Hematopoietic multipotent progenitor cell treated with erythropoietin and hydrocortisone succinate and interleukin-3 and kit ligand, for 17 days (in vitro differentiated cells): Measurements from ENCODE around the gene SUB1.
"Not testable (repeated sequence)": the region's sequence is repeated elsewhere in the genome, so short reads cannot be mapped to it uniquely, and the experiment has no call there.

ENCODE experiments used
- DNase-seq: peaks from one replicate; pipeline ENCODE4 v3.0.0-alpha.2; 2015; ENCODE audit warnings: low spot score

SUB1 gene

DNA sequence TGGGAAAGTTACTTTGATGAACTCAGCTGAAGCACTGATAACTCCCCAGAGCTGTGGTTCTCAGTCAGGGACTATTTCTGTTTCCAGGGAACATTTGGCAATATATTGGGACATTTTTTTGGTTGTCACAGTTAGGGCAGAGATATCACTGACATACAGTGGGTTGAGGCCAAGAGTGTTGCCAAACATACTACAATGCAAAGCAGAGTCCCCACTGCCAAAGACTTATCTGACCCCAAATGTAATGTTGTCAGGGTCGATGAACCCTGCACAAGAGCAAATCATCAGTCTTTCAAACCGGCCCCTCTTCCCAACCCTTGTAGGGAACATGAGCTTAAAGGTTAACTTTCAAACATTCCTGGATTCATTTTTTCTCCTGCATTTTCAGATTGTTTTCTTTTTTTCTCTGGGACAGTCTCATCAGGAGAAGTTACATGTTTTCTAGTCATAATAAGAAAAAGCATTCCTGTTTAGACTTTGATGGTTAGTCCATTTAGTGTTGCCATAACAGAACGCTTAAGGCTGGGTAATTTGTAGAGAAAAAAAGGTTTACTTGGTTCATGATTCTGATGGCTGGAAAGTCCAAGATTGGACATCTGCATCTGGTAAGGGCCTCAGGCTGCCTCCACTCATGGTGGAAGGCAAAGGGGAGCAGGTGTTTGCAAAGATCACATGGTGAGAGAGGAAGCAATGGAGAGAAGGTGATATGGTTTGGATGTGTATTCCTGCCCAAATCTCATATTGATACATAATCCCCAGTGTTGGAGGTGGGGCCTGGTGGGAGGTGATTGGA lies 18.8 kb upstream of the SUB1 start:
- no peak for DNase-seq

- DNase-seq = no peak
Observed at GRCh38 chr5:32571128-32571527, 14.2 kb upstream of the SUB1 start.

GRCh38 chr5:32572778-32573480 lies 12.4 kb upstream of the SUB1 start:
- no peak for DNase-seq

GRCh38 chr5:32573481-32573854 lies 11.9 kb upstream of the SUB1 start:
- DNase-seq = not testable (repeated sequence)

DNA sequence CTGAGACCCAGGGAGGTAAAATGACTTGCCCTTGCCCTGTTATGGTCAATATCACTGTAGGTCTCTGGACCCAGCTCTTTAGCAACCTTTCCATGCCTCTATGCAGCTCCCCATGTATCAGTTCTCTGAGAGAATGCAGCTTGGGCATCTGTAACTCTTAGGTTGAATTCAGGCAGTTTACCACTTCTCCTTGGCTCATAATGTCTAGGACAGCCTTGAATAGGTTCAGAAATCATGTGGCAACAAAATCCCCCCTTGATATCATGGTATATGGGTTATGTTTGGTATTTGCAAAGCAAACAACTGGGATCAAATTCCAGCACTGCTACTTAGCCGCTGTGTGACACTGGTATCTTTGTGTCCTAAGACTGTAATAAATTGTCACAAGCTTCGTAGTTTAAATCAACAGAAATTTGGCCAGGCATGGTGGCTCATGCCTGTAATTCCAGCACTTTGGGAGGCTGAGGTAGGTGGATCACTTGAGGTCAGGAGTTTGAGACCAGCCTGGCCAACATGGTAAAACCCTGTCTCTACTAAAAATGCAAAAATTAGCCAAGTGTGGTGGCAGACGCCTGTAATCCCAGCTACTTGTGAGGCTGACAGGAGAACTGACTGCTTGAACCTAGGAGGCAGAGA lies 10.7 kb upstream of the SUB1 start:
- no peak for DNase-seq

DNA sequence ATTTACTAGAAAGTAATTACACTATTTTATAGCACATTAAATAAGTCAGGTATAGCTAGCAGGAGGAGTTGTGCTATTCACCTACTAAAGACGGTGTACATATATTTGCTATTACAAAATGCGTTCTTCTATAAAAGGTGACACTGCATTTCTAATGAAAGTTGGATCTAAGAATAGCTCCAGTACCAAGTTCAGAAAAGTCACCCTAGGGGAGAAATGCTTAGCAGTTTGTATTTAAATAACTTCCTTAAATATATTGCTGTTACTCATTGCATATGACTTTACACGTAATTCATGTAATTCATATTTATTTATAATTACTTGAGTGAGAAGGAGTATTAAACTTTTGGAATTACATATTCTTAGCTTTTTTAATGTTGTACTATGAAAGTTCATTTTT lies 7.0 kb upstream of the SUB1 start:
- no peak for DNase-seq

GRCh38 chr5:32578764-32579163 lies 6.6 kb upstream of the SUB1 start:
- no peak for DNase-seq

DNA sequence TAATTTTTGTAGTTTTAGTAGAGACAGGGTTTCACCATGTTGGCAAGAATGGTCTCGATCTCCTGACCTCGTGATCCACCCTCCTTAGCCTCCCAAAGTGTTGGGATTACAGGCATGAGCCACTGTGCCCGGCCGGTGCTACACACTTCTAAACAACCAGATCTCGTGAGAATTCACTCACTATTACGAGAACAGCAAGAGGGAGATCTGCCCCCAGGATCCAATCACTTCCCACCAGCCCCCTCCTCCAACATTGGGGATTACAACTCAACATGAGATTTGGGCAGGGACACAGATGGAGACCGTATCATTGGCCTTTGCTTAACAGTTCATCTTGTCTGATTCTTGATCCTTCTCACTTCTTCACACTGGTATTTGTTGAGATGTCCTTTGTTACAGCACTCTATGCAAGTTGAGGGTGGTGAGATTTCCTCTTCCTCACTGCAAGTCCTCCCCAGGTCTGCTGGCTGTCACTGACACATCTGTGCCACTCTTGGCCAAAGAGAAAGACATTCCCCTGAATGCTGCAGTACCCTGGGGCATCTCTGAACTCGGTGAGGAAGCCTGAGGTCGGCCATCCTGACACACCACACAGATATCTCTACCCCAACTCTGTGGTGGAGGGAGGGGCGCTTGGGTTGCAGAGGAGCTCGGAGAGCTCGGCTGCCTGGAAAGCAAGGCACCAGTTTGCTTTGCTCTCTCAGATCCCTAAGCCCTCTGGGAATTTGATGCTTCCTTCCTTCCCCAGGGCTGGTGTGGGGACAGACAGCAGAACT lies 4.2 kb upstream of the SUB1 start:
- no peak for DNase-seq

DNA sequence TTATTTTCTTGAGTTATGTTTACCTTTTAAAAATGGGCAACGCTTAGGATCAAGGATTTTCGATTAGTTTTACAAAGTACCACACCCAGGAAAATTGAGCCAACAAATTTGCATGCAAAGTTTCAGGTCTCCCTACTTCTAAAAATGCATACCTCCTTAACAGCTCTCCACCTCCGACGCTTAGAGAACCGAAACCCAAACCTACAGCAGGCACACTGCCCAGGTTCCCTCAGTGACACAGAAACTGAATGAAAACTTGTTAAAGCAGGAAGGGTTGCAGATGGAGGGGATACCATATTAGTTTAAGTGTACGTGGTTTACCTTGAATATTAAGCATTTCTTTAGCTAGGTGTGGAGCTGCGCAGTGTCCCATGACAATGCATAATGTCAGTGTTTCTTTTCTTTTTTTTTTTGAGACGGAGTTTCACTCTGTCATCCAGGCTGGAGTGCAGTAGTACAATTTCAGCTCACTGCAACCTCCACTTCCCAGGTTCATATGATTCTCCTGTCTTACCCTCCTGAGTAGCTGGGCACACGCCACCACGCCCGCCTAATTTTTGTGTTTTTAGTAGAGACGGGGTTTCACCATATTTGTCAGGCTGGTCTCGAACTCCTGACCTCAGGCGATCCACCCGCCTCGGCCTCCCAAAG lies 1.6 kb upstream of the SUB1 start:
- no peak for DNase-seq

- DNase-seq = no peak
Observed at GRCh38 chr5:32584646-32585045, 711 bp upstream of the SUB1 start.

- DNase-seq = no peak
Observed at GRCh38 chr5:32585122-32585445, 273 bp upstream of the SUB1 start.

GRCh38 chr5:32586276-32586599 lies 881 bp downstream of the SUB1 start:
- no peak for DNase-seq

GRCh38 chr5:32587067-32587551 lies 1.8 kb downstream of the SUB1 start:
- DNase-seq = no peak

DNA sequence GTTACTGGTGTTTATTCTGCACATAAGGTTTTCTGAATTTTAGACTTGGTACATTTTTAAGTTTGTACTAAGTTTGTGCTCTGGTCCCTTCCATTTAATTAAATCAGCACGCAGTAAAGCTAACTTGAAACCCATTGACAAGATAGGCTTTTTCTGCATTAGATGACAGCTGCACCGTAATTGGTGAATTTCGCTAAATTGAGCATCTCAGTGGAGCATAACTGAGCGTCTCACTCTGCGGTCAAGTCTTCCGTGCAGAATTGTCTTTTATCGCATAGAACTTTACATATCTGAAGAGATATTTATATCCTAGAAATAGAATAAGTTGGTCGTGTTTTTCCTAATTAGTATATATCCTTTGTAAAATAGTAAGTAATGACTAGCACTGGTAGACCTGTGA lies 4.1 kb downstream of the SUB1 start:
- DNase-seq = no peak

DNA sequence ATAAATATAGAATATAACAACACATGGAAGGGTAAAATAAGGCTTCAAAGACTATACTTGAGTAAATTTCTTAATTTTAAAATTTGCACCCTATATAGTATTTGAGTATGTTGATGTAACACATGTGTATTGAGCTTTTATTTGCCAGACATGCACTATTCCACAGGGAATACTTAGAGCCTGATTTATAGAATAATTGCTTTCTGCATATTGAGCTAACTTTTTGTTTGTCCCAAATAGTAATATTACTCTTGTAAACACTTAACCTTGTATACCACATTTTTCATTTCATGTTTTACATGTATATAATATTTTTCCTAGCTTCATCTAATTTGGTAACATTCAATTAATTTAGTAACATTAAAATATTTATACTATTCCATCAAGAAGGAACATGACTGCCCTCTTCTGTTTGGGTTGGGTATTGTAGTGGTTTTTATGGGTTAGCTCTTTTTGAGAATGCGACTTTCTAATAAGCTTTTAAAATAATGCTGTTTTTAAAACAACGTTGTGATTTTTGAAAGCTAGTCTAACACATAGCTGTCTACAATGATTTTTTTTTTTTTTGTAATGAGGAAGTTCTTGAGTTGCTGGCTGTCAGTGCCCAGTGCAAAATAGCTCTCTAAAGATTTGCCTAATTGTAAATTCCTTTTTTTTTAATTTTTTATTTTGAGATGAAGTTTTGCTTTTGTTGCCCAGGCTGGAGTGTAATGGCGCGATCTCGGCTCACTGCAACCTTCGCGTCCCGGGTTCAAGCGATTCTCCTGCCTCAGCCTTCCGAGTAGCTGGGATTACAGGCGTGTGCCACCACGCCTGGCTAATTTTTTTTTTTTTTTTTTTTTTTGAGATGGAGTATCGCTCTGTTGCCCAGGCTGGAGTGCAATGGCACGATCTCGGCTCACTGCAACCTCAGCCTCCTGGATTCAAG lies 4.8 kb downstream of the SUB1 start:
- peak; percentile 81 for DNase-seq

- DNase-seq = no peak
Observed at GRCh38 chr5:32595118-32595517, 9.8 kb downstream of the SUB1 start.

- no peak for DNase-seq
Observed at GRCh38 chr5:32597041-32597629, 11.8 kb downstream of the SUB1 start.

DNA sequence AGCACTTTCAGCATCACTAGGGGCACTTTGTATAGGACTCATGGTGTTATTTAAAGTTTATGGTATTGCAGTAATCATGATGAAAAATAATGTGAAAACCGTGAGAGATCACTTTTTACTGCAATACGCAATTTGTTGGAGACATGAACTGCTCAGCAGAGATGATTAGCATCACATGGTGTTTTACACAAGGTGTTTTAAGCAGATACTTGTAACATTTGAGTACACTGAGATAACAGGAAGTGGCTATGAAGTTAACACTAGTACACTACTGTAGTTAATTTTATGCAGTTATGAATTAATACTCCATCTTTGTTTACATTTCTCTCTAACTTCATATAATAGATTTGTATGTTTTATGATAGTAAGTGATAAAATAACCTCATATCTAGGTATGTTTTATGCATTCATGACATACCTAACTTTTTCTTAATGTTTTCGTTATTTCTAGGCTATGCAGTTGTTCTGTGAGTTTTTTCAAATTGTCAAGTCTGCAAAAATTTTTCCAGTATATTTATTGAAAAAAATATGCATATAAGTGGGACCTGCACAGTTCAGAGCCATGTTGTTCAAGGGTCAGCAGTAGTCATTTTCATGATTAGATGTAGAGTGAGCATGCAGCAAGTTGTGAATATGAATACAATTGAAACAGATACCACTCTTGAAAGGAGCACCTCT lies 13.0 kb downstream of the SUB1 start:
- DNase-seq = peak; percentile 45

- DNase-seq = no peak
Observed at GRCh38 chr5:32598997-32599549, 13.7 kb downstream of the SUB1 start.
